CD4-positive, alpha-beta T cell treated with Interleukin-12 subunit alpha and Interleukin-12 subunit beta, for 1 hour (primary cell): ENCODE results near the gene FAM240A.

Source experiments
- DNase-seq: peaks from one replicate; pipeline ENCODE4 v3.0.0-alpha.2; 2020

Gene FAM240A

GRCh38 chr3:46628901-46629369 lies 16.6 kb downstream of the FAM240A start:
- DNase-seq, result no peak

- peak; percentile 77 for DNase-seq
These were observed 17.5 kb downstream of the FAM240A start for GRCh38 chr3:46629551-46630517.

DNA sequence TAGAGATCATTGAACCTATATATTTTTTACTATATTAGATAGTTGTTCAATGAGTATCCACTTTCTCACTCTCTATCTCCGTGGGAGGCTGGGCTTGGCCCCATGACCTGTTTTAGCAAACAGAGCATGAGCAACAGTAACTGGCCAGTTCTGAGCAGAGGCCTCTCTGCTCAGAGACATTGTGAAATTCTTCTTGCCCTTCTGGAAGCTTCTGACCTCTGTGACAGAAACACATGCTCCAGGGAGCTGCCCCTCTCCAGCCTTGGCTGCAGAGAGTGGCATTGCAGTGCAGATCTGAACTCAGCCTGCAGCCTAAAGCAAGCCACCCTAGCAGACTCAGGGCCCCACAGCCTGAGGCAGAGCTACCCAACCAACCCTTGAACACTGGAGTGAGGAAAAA lies 20.5 kb downstream of the FAM240A start:
- no peak for DNase-seq

DNA sequence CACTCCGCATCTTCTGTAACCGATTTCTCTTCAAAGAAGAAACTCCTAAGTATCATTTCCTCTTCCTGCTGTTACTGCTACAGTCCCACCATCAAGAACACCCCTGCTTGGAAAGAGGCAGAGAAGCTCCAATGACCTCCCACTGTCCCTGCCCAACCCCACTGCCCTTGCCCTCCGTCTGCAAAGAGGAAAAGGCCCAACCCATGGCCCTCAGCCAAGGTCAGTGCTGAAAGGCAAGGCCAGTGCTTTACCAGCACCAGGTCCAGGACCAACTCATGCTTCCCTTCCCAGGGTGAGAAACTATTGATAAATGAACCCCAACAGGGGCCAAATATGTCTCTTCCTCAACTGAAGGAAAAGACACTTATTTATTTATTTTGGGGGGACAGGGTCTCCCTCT lies 22.5 kb downstream of the FAM240A start:
- no peak for DNase-seq

DNA sequence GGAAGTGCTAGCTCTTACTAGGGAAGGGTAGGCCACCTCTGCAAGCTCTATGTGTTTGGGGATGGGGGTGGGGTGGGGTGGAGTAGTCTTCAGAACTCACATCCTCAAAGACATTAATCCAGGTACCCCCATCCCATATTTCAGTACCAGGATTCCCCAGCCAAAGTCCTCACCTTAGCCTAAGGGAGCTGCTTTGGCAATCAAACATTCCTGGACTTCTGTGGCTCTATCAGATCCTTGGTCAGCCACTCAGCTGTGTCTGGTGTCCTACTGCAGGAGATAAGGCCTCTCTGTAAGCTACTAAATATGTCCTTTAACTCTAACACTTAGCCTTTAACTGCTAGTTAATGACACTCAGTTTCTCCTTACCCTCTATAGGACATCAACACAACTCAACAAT lies 26.9 kb downstream of the FAM240A start:
- no peak for DNase-seq

- DNase-seq, result no peak
These were observed 28.6 kb downstream of the FAM240A start for GRCh38 chr3:46640927-46641326.

- DNase-seq, result no peak
These were observed 30.6 kb downstream of the FAM240A start for GRCh38 chr3:46642971-46643370.

- DNase-seq, result no peak
These were observed 31.4 kb downstream of the FAM240A start for GRCh38 chr3:46643701-46644100.

- DNase-seq, result no peak
These were observed 34.4 kb downstream of the FAM240A start for GRCh38 chr3:46646700-46647099.

DNA sequence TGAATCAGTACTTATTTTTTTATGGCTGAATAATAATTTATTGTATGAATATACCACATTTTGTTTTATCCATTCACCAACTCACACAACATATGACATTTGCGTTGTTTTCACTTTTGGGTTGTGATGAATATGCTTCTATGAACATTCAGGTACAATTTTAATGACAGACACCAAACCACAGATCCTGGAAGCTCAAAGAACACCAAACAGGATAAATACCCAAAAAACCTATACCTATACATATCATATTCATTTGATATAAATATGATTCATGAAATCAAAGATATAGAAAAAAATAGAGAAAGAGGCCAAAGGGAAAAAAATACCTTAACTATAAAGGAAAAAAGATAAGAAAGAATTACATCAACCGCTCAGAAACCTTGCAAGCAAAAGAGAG lies 35.8 kb downstream of the FAM240A start:
- DNase-seq, result no peak

DNA sequence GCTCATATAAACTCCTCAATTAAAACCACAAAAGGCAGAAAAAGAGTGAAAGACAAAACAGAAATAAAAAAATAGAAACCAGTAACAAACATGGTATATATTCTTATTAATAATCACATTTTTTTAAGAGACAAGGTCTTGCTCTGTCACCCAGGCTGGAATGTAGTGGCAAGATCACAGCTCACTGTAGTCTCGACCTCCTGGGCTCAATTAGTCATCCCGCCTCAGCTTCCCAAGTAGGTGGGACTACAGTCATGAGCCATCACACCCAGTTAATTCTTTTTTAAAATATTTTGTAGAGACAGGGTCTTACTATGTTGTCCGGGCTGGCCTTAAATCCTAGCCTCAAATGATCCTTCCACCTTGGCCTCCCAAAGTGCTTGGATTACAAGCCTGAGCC lies 37.1 kb downstream of the FAM240A start:
- no peak for DNase-seq

DNA sequence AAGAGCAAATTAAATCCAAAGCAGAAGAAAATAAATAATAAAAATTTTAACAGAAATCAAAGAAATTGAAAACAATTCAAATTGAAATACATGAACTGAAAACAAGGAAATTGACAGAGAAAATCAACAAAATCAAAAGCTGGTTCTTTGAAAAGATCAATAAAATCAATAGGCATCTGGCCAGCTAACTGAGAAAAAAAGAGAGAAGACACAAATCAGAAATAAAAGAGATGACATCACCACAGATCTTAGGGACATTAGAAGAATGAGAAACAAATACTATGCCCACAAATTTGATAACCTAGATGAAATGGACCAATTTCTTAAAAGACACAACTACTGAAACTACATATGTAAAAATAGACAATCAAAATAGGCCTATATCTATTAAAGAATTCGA lies 38.8 kb downstream of the FAM240A start:
- no peak for DNase-seq

DNA sequence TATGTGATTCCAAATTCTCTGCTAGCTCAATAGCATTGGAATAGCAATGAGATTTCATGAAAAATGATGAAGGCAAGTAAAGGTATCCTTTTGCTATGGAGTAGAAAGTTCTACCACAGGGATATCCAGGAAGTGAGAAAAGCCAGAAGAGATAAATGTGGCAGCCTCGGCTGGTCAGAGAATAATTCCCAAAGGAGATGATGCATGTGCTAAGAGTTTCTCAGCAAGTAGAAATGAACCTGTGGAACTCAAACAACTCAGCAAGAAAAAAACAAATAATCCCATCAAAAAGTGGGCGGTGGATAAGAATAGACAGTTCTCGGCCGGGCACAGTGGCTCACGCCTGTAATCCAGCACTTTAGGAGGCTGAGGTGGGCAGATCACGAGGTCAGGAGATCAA lies 42.9 kb downstream of the FAM240A start:
- DNase-seq, result no peak

- DNase-seq, result no peak
These were observed 44.6 kb downstream of the FAM240A start for GRCh38 chr3:46656778-46657556.

GRCh38 chr3:46659285-46659684 lies 47.0 kb downstream of the FAM240A start:
- no peak for DNase-seq

- DNase-seq, result no peak
These were observed 47.7 kb downstream of the FAM240A start for GRCh38 chr3:46660003-46660402.

DNA sequence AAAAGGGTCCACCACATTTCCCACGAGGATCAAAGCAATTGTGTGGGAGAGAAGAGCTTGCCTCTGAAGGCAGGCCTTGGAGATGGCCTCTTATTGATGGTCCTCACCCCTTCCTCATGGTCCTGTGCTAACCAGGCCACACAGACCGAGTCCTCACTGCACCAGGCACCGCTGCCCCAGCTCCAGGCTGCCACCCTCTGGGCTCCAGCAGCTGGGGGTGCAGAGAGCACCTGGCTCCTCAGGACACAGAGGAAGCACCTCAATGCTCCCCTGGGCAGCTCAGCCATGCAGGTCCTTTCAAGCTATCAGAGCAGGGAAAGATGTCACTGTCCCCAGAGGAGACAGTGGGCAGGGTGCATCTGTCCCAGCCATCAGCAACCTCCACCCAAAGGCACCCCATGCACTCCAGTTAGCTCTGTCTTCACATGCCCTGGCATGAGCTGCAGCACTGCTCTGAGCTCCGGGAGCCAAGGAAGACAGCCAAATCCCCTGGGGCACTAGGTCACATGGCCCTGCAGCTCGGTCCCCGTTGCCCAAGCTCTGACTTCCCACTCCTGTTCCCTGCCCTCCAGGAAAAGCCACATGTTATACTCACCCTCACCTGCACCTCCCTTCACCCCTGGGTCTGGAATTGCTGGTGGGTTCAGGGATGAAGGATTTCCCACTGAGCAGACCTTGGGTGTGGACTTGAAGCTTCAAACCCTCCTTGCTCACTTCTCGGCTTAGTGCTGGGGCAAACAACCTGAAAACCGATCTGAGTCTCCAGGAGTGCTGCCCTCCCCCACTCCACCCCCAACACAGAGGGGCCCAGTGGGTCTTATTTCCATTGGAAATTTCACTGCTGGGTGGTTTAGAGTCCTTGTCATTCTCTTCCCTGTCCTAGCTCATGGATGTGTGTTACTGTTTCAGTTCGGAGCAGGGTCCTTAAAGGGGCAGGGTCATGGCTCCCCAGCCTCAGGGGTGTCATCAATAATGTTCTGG lies 48.5 kb downstream of the FAM240A start:
- no peak for DNase-seq

GRCh38 chr3:46661776-46662766 lies 49.7 kb downstream of the FAM240A start:
- no peak for DNase-seq

GRCh38 chr3:46662771-46663551 lies 50.6 kb downstream of the FAM240A start:
- DNase-seq, result no peak

GRCh38 chr3:46663591-46664135 lies 51.3 kb downstream of the FAM240A start:
- DNase-seq, result peak; percentile 9
